Measurements from ENCODE around the gene ZNF813. TPM values are rescaled to one million over a fixed set of nuclear protein-coding genes. Genes with fewer than 3 reads are reported as not detected.

The ZNF813 gene
- total and polyA plus RNA-seq, 11 donors, result 0.42 to 2.5 (median 1.1) TPM

DNA sequence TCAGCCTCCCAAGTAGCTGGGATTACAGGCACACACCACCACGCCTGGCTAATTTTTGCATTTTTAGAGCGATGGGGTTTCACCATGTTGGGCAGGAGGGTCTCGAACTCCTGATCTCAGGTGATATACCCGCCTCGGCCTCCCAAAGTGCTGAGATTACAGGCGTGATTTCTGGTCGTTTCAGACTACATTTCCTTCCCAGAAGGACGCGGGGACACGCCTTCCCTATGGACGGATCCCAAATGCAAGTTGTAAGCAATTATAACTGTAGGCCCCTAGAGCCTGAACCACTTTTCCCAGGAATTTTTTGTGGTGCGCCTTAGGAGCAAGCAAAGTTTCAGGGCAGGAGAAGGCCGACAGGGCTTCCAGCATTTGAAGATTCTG, 52.6 kb downstream of the ZNF813 start:
- no peak for DNase-seq
- 44 to 58% (median 47%) methylated on average over 13 of the region's 13 CpGs for WGBS, 4 donors
- Histone ChIP-seq H3K27me3 (no peaks in the 10 kb centered on the region), H3K9me3 (peaks cover 0 to 12% (median 0%) of the 10 kb centered on the region in 12 donors), H3K4me1 (peaks cover 0 to 15% (median 10%) of the 10 kb centered on the region in 12 donors), H3K4me3 (peak overlapping the region in 11 of 12 donors; percentile 5 to 65 (median 58)), H3K36me3 (no peaks in the 10 kb centered on the region), H3K27ac (peak overlapping the region; percentile 57 to 93 (median 86))
- intact Hi-C loops (cut with DNase I), result loop anchor here in 1 of 10 donors (2.0 to 5.0 kb wide), 2 partner anchors 53 to 323 kb away; partner anchors contain the start of gene ZNF813
- no peak for TF ChIP-seq POLR2A (IDR thresholded peaks at IDR 0.05)
- TF ChIP-seq, protein P1, sequence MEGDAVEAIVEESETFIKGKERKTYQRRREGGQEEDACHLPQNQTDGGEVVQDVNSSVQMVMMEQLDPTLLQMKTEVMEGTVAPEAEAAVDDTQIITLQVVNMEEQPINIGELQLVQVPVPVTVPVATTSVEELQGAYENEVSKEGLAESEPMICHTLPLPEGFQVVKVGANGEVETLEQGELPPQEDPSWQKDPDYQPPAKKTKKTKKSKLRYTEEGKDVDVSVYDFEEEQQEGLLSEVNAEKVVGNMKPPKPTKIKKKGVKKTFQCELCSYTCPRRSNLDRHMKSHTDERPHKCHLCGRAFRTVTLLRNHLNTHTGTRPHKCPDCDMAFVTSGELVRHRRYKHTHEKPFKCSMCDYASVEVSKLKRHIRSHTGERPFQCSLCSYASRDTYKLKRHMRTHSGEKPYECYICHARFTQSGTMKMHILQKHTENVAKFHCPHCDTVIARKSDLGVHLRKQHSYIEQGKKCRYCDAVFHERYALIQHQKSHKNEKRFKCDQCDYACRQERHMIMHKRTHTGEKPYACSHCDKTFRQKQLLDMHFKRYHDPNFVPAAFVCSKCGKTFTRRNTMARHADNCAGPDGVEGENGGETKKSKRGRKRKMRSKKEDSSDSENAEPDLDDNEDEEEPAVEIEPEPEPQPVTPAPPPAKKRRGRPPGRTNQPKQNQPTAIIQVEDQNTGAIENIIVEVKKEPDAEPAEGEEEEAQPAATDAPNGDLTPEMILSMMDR (IDR thresholded peaks at IDR 0.05), result no peak
- no peak for ATAC-seq

DNA sequence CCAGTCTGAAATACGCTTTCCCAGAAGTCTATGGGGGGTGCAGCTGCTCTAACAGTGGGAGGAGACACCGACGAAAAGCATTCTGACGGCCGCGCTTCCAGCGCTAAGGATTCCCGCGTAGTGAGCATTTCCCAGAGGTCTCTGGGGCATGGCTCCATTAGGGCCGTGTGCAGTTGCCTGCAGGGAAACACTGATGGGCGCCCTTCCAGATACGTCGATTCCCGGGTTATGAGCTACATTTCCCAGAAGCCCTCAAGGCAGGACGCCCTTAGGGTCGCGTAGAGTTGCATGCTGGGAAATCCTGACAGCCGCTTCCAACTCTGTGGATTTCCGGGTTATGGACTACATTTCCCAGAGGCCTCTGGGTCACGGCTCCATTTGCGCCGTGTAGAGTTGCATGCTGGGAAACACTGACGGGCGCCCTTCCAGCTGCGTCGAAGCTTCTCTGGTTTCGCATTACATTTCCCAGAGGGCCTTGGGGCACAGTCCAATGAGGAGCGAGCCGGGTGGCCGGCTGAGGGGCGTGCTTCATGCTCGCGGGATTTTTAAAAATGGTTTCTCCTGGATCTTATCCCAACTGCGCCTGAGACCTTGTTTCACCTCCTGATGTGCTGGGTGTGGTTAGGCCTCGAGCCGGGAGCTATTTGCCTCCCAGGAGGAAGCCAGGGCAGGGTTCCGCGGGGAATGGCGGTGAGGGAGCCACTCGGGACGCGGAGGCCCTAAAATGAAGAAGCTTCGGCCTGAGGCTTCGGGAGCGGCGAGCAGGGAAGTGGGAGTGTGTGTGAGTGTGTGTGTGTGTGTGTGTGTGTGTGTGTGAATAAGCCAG, 53.2 kb downstream of the ZNF813 start:
- Histone ChIP-seq H3K4me3 (peak overlapping the region; percentile 8 to 65 (median 58)), H3K27me3 (no peaks in the 10 kb centered on the region), H3K27ac (peak overlapping the region; percentile 57 to 93 (median 86)), H3K36me3 (peaks cover 0 to under 1% (median 0%) of the 10 kb centered on the region in 9 donors), H3K9me3 (peaks cover 0 to 18% (median 1%) of the 10 kb centered on the region in 12 donors), H3K4me1 (peaks cover 0 to 15% (median 10%) of the 10 kb centered on the region in 12 donors)
- intact Hi-C loops (cut with DNase I), result loop anchor here in 1 of 10 donors (2.0 to 5.0 kb wide), 2 partner anchors 54 to 323 kb away; partner anchors contain the start of gene ZNF813
- peak in 1 of 2 donors; percentile 49 for TF ChIP-seq POLR2A (IDR thresholded peaks at IDR 0.05)
- TF ChIP-seq, protein P1 (IDR thresholded peaks at IDR 0.05), result no peak
- DNase-seq (peak; percentile 97 to 99 (median 98)), ATAC-seq (peak; percentile 98 to 99 (median 99))
- WGBS, 4 donors, result 1% methylated on average over 35 to 46 of the region's 46 CpGs

DNA sequence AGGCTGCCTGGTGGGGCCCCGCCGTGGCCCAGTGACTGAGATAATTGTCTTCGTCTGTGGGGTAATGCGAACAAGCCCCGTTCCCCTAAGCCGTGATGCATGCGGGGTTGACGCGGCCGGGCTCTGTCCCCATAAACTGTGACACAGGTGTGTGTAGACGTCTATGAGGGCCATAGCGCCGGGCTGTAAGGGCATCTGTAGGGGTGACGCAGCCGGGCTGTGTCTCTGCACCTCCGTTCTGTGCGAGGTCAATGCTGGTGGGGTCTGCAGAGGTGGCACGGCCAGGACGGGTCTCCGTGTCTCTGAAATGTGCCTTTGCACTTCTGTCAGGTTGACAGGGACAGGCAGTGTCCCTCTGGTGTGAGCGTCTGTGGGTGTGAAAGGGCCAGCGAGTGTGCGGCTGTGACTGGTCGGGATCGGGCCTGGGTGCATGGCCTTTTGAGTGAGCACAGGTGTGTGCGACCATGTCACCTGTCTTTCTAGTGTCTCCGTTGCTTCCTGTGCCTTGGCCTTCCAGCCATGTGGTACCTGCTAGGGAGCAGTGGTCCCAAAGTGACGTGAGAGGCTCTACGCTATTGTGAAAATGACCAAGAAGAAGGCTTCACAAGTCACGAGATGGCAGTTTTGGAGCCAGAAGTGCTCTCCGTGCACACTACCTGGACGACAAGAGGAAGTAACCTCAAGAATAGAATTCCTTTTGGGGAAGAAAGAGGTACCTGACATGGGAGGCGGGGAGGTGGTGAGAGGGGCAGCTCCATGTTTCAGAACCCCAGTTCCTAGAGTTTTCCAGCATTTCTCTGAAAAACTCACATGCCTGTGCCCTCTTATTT, 54.1 kb downstream of the ZNF813 start:
- peaks cover 0 to 26% (median 5%) of the 10 kb centered on the region in 12 donors for H3K9me3 ChIP-seq
- no peak for ATAC-seq
- peak overlapping the region in 1 of 12 donors; percentile 88 for H3K27ac ChIP-seq
- 19 to 42% (median 21%) methylated on average over 15 to 33 of the region's 33 CpGs for WGBS, 4 donors
- H3K27me3 ChIP-seq, result no peaks in the 10 kb centered on the region
- peak in 1 of 5 donors; percentile 35 for DNase-seq
- intact Hi-C loops (cut with DNase I), result loop anchor here in 1 of 10 donors (2.0 to 5.0 kb wide), 2 partner anchors 55 to 324 kb away; partner anchors contain the start of gene ZNF813
- peak overlapping the region; percentile 8 to 65 (median 58) for H3K4me3 ChIP-seq
- TF ChIP-seq, protein P1 (IDR thresholded peaks at IDR 0.05), result no peak
- TF ChIP-seq POLR2A (IDR thresholded peaks at IDR 0.05), result no peak
- peaks cover 0 to 4% (median 0%) of the 10 kb centered on the region in 9 donors for H3K36me3 ChIP-seq
- peaks cover 0 to 15% (median 10%) of the 10 kb centered on the region in 12 donors for H3K4me1 ChIP-seq
